ENCODE data around the gene KSR2. TPM values are rescaled to one million over a fixed set of nuclear protein-coding genes. Genes with fewer than 3 reads are reported as not detected.

KSR2 gene
- total RNA-seq, 1 donor from 2014 or later, result not detected

GRCh38 chr12:117545216-117545615 lies 423.6 kb downstream of the KSR2 start:
- H3K27me3 ChIP-seq (ENCODE audit: control insufficient read depth, insufficient read depth, low read length), result no peaks in the 10 kb centered on the region
- no peaks in the 10 kb centered on the region for H3K36me3 ChIP-seq (ENCODE audit: control insufficient read depth, insufficient read depth, low read length)
- FAIRE-seq, result no peak
- DNase-seq (ENCODE audit: low read depth), result no peak
- TF ChIP-seq CTCF (IDR thresholded peaks at IDR 0.05; ENCODE audit: insufficient read depth, low read length, severe bottlenecking), result no peak
- no peak overlapping the region for H3K4me3 ChIP-seq (ENCODE audit: low read depth, low read length)

- TF ChIP-seq CTCF (IDR thresholded peaks at IDR 0.05; ENCODE audit: insufficient read depth, low read length, severe bottlenecking), result no peak
- DNase-seq (ENCODE audit: low read depth), result no peak
- Histone ChIP-seq H3K27me3 (ENCODE audit: control insufficient read depth, insufficient read depth, low read length) (no peaks in the 10 kb centered on the region), H3K36me3 (ENCODE audit: control insufficient read depth, insufficient read depth, low read length) (no peaks in the 10 kb centered on the region), H3K4me3 (ENCODE audit: low read depth, low read length) (no peak overlapping the region)
- FAIRE-seq, result no peak
Measured at GRCh38 chr12:117540011-117540410, 428.8 kb downstream of the KSR2 start.

GRCh38 chr12:117538926-117539325 lies 429.9 kb downstream of the KSR2 start:
- no peaks in the 10 kb centered on the region for H3K27me3 ChIP-seq (ENCODE audit: control insufficient read depth, insufficient read depth, low read length)
- no peak overlapping the region for H3K4me3 ChIP-seq (ENCODE audit: low read depth, low read length)
- no peaks in the 10 kb centered on the region for H3K36me3 ChIP-seq (ENCODE audit: control insufficient read depth, insufficient read depth, low read length)
- no peak for TF ChIP-seq CTCF (IDR thresholded peaks at IDR 0.05; ENCODE audit: insufficient read depth, low read length, severe bottlenecking)
- FAIRE-seq (peak; percentile 36), DNase-seq (ENCODE audit: low read depth) (no peak)

- FAIRE-seq (no peak), DNase-seq (ENCODE audit: low read depth) (no peak)
Measured at GRCh38 chr12:117538032-117538690, 430.6 kb downstream of the KSR2 start.

GRCh38 chr12:117533687-117534086 lies 435.1 kb downstream of the KSR2 start:
- no peak for TF ChIP-seq CTCF (IDR thresholded peaks at IDR 0.05; ENCODE audit: insufficient read depth, low read length, severe bottlenecking)
- FAIRE-seq (no peak), DNase-seq (ENCODE audit: low read depth) (no peak)
- Histone ChIP-seq H3K36me3 (ENCODE audit: control insufficient read depth, insufficient read depth, low read length) (no peaks in the 10 kb centered on the region), H3K4me3 (ENCODE audit: low read depth, low read length) (no peak overlapping the region), H3K27me3 (ENCODE audit: control insufficient read depth, insufficient read depth, low read length) (no peaks in the 10 kb centered on the region)

More at GRCh38 chr12:117538032-117538690, 430.6 kb downstream of the KSR2 start:
- Histone ChIP-seq H3K36me3 (ENCODE audit: control insufficient read depth, insufficient read depth, low read length) (no peaks in the 10 kb centered on the region), H3K27me3 (ENCODE audit: control insufficient read depth, insufficient read depth, low read length) (no peaks in the 10 kb centered on the region), H3K4me3 (ENCODE audit: low read depth, low read length) (no peak overlapping the region)
- TF ChIP-seq CTCF (IDR thresholded peaks at IDR 0.05; ENCODE audit: insufficient read depth, low read length, severe bottlenecking), result no peak

GRCh38 chr12:117530796-117531195 lies 438.0 kb downstream of the KSR2 start:
- DNase-seq (ENCODE audit: low read depth), result no peak
- no peak for FAIRE-seq
- no peak for TF ChIP-seq CTCF (IDR thresholded peaks at IDR 0.05; ENCODE audit: insufficient read depth, low read length, severe bottlenecking)
- H3K36me3 ChIP-seq (ENCODE audit: control insufficient read depth, insufficient read depth, low read length), result no peaks in the 10 kb centered on the region
- no peak overlapping the region for H3K4me3 ChIP-seq (ENCODE audit: low read depth, low read length)
- no peaks in the 10 kb centered on the region for H3K27me3 ChIP-seq (ENCODE audit: control insufficient read depth, insufficient read depth, low read length)
